HG03520 (cell line): ENCODE results near the gene ITGA7.

ENCODE experiments used
- ATAC-seq: cut with Tn5 transposase; IDR thresholded peaks from one replicate; pipeline ENCODE4 v1.9.1; 2021; ENCODE audit warnings: mild to moderate bottlenecking, moderate library complexity; ENCODE audit not compliant: unreplicated experiment

Gene ITGA7

DNA sequence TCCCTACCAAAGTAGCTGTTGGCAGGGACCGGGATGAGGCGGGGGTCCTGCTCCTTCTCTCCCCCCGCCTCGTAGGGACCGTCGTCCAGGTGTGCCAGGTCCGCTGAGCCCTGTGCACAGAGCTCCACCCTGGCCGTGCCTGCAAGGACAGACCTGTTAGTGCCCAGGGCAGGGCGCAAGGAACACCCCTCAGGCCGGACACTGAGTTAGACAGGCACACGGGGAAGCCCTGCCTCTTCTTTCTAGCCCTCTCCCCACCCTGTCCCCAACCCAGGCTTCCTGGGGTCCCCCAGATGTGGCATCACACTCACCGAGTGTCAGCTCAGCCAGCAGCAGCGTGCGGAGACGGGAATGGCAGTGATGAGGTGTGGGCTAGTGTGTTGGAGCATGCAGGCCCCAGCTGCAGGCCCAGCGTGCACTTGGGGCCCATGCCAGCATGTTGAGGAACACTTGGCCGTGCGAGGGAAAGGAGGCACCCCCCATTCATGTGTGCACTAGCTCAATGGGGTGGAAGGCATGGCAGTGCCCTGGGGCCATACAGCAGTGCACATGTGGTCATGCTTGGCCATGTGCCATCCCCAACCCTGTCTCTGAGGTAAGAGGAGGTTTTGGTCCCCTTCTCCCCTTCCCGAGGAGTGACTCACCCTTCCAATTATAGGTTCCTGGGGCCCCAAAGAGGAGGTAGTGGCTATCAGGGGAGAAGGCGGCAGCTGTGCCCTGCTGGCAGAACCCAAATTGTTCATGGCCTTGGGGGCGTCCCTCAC lies 7.3 kb downstream of the ITGA7 start:
- ATAC-seq: no peak

DNA sequence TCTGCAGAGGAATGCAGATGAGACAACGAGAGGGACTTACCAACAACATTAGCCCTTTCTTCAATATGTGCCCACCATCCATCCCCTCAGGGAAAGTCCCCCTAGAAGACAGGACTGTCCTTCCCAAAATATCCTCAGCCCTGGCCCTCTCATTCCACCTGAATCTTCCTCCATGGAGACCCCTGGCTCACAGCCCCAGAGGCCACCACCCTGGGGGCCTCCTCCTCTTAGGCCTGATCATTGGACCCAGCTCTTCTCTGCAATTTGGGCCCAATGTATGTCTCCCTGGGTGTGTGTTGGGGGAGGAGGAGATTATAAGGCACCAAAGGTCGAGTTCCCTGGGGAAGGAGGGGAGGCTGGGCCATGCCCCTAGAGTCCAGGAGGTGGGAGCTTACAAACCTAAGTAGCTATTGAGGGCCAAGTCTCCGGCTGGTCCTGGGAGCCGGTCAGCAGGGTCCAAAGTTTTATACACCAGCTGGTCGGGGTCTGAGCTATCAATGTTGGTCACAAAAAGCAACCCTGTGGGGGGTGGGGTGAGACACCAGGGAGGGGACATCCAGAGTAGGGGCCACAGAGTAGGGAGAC lies 8.1 kb downstream of the ITGA7 start:
- ATAC-seq: no peak

DNA sequence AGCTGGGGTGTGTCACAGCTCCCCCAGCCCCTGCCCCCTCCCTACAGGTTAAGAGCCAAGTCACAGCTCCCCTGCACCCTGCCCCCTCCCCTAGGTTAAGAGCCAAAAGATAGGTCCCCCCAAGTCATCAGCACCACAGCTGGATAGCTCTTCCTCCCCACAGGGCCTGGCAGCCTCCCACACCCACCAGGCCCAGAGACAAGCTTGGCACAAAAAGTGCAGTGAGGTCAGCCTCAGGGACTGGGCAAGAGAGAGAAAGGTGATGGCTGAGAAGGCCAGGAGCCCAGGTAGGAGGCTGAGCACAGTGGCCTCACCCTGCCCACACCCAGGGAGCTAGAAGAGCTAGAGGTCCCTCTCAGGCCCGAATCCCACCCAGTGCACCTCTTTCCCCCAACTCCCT lies 8.7 kb downstream of the ITGA7 start:
- no peak for ATAC-seq

DNA sequence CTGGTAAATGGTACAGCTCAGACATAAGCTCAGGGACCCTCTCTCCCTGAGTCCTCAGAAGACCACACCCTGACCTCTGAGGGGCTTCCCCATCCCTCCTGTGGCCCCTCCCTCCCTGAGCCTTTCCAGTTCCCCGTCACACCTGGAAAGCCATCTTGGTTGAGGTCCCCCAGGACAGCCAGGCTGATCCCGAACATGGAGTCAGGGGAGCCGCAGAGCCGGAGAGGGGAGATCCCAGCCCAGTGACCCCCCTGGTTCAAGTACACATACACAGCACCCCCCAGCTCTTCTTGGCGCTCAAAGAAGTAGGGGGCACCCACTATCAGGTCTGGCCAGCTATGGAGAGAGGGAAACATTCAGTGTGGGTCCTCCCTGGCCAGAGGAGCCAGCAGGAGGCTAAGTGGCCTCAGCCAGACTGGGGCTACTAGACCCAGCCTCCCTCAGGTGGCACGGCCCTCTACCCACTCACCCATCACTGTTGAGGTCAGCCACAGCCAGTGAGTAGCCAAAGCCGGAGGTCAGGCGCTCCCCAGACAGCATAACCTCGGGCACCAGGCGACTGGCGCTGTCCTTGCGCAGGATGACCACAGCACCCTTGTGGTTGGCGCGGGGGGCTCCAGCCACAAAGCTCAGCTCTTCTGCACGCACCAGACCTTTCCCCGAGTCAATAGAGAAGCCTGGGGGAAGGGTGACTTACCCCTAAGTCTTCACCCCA lies 9.3 kb downstream of the ITGA7 start:
- ATAC-seq: no peak

DNA sequence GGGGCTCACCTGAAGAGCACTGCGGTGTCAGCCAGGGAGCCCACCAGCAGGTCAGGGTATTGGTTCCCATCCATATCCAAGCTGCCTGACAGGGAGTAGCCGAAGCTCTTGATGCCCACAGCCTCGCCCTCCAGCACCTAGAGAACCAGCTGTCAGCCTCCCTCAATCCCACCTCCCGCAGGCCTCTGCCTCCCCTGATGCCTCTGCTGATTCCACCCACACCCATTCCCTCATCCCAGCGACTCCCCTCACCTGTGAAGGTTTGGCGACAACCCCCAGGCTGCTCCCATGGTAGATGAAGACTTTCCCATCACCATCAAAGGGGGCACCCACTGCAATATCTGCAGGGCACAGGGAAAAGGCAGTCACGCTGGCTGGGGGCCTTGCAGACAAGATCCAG lies 10.0 kb downstream of the ITGA7 start:
- ATAC-seq: no peak

DNA sequence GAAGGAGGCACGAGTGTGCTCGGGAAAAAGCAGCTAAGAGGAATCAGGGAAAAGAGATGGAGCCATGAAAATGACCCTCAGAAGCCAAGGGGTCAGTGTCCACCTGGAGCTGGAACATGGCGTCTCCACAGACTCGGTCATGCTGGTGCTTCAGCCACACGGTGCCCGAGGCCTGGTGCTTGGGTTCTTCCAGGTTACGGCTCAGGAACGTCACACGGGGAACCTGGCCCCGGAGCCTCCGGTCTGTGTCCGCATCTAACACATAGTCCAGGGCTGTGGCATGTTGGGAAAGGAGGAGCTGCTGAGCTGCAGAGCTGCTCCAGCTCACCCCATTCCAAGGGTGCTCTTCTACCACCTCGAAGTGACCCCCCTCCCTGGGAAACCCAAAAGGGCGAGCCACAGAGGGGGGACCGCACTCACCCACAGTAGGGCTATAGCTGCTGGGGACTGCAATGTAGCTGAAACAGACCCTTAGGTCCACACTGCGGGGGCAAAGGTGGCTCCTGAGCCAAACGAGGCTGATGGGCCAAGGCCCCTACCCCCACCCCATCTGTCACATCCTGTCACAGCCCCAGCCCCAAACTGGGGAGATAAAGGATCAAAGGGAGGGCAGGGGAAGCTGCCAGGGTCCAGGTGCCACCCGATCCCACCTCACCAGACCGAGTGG lies 10.8 kb downstream of the ITGA7 start:
- ATAC-seq: no peak

DNA sequence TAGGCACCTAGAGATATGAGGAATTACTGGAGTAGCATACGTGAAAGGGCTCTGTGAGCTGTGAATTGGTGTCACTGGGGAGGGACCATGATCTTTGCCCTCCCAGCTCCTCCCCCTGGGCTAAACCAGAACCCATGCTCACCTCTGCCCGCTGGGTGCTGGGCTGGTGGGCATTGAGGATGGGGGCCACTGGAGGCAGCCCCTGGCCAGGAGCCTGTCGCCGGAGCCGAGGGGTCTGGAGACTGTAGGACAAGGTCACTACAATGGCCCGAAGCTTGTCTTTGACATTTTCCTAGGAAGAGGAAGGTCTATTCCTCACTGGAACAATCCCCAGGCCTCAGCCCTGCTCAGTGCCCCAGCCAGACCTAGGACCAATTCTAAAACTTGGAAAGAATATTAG lies 11.6 kb downstream of the ITGA7 start:
- no peak for ATAC-seq

DNA sequence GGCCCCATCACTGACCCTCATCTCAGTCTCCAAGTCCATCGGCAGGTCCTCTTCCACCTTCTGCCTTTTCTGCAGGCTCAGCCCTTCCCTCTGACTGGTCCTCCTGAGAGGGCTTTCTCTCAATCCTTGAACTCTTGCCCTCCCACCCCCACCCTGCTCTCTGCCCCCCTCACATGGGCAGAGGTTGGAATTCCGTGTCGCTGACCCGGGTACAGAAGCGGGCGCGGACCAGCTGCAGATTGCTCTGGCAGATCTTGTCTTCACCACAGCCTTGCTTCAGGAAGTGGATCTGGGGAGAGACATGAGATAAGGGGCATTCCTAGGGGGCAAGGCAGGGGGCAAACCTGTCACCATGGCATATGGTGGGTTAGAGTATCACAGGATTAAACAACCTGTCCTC lies 12.4 kb downstream of the ITGA7 start:
- ATAC-seq: no peak

DNA sequence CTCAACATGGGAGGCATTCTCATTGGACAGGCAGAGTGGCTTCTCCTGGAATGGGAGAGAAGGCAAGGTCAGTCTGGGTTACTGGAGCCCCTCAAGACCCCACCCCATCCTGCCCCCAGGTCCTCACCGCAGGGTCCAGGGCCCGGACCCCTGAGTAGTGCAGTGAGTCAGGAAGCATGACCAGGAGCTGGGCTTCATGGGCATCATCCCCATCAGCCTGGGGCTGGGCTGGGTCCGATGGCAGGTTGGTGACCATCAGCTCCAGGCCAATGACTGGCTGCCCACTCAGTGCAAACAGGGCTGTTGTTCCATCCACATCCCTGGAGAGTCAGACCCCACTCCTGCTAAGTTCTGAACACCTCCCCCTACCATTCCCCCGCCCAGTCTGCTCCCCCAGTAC lies 13.1 kb downstream of the ITGA7 start:
- ATAC-seq: no peak

DNA sequence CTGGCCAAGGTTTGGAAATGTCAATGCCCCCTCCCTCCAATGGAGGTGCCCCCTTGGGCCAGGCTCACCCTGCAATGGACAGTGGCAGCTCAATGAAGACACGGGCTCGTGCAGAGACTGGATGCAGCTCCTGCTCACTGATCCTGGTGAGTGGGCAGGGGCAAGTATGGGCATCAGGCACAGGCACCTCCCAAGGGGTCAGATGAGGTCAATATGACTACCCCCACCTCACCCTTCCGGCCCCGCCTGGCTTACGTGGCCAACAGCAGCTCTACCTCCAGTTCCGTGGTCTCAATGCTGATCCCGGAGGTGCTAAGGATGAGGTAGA lies 13.6 kb downstream of the ITGA7 start:
- ATAC-seq: no peak

DNA sequence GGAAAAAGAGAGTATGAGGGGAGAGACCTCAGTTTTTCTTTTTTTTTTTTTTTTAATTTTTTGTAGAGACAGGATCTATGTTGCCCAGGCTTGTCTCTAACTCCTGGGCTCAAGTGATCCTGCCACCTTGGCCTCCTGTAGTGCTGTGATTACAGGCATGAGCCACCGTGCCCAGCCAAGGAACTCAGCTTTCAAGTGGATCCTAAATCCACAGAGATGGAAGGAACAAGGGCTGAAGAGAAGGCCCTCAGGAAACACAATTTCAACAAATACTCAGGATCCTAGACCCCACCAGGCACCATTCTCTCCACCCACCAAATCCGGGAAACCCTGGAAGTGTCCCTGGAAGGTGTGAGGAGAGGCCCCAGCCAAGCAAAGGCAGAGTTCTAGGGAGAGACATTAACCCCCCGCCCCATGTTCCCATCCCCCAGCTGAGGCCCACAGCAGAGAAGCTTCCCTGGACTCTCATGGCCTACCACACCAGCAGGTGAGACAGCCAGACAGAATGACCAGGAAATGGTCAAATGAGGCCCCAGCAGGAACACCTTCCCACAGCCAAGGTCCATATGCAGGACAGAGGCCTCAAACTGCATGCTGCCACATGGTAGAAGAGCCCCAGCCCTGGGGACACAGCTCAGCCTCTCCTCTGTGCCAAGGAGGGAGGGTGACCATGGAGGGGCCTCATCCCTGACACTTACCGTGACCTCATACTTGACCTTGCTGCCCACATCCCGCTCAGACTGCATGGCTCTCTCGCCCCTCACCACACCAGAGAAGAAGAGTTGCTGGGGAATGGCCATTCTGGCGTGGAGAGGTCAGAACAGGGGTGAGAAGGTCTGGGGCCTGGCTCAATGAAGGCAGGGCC lies 14.1 kb downstream of the ITGA7 start:
- no peak for ATAC-seq

DNA sequence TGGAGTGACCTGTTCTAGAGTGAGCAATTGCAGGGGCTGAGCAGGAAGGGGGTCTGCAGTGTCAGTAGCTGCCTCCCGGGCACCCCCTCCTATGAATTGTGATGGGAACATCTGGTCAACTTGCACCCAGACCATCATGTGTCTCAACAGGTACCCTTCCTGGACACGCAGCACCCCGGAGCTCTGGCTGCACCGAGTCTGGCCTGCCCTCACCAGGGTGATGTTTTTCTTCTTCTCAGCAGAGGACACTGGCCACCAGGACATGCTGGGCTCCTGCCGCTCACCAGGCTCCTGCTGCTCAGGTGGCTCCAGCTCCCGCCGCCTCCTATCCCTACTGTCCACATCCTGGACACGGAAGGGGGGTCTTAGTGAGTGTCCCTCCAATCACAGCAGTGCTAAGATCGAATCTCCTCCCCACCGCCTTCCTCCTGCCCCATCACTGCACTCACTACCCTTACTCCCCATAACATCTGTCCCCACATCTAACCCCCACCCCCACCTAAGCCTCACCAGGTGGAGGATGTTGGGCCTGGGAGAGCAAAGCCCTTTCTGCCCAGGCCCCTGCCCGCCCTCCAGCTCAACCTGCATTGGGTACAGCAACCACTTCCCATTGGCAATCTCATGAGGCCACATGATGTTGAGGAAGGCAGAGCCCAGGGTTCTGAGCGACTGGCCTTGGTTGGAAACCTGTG lies 14.9 kb downstream of the ITGA7 start:
- no peak for ATAC-seq

DNA sequence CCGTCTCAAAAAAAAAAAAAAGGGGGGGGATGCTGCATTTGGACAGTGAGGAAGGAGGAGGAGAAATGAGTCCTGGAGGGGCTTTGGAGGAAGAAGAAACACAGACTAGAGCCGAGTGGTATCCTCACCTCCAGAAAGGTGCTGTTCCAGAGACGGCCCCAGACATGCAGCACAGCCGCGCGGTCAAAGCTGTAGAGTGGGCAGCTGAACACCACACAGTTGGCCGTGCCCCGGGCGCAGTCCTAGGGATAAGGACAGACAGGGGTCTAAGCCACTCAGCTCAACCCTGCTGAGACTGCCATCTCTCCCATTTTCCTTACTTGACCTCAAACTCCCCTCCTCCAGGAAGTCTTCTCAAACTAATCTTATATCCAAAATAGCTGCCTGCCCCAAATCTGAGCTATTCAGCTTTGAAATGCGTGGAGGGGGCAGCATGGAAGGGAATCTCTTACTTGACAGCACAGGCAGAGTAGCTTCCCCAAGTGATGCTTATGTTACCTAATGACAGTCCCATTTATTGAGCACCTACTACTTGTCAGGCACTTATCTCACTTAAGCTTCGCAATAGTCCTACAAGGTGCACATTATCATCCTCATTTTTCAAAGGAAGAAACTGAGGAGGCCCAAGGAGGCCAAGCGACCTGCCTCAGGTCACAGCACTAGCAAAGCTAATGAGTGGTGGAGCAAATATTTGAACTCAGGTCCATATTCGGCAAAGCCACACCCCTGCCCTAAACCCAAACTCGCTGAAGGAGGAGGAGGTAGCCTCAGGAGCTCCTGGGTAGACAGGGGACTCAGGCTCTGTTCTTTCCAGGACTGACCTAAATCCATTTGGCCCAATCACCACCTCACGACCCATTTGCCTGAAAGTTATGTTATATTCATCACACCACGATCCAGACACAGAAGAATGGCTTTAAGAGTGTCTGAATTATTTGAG lies 18.7 kb downstream of the ITGA7 start:
- no peak for ATAC-seq

DNA sequence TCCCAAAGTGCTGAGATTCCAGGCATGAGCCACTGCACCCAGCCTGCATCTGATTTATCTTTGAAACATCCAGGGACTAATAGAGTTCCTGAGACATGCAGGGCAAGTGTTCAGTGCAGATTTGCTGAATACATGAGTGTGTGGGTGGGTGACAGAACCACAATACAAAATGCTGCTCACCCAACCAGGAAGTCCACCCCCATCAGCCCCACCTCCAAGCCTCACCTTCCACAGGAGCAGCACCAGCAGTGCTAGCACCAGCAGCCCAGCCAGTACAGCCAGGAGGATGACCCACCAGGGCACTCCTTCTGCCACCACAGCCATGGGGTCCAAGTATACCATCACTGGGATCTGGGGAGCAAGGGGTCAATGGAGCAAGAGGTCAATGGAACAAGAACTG lies 20.0 kb downstream of the ITGA7 start:
- ATAC-seq: peak; percentile 60

DNA sequence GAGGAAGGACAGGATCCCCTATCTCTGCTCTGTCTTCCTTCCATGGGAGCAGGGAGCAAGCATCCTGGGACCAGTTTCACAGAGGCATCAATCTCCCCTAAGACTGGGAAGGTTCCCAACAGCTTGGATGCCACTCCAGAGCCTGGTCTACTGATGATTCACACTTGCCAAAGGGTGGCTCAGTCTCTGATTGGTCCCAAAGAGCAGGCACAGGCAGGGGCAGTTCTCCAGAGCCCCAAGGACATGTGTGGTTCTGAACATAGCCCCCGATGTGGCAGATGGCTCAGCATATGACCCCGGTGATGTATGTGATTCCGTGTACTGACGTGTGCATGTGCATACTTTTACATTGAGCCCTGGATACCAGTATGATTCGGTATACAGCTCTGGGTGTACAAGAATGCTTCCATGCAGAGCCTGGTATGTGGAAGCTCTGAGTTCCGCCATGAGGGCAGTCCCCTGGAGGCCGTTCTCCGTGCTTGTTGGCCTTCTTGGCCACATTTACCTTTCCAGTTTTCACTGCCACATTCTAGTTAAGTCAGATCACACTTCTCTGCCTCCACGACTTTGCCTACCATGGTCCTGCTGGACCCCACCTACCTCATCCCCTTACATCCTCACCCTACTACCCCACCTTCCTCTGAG lies 21.2 kb downstream of the ITGA7 start:
- no peak for ATAC-seq

DNA sequence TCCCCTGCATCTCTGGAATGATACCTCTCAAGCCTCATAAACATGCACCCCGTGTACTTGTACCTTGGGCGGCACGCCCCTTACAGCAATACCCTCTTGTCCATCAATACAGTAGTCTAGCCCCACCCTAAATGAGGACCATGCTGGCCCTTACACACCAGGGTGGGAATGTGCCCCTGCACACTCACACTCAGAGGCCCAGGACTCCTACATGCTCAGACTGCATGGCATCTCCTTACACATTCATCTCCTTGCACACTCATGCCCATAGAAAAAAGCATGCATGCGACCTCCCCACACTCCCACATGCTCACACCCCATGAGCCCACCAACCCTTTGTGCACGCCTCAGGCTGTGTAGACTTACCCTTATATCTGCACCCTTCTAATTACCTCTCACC lies 22.0 kb downstream of the ITGA7 start:
- no peak for ATAC-seq

DNA sequence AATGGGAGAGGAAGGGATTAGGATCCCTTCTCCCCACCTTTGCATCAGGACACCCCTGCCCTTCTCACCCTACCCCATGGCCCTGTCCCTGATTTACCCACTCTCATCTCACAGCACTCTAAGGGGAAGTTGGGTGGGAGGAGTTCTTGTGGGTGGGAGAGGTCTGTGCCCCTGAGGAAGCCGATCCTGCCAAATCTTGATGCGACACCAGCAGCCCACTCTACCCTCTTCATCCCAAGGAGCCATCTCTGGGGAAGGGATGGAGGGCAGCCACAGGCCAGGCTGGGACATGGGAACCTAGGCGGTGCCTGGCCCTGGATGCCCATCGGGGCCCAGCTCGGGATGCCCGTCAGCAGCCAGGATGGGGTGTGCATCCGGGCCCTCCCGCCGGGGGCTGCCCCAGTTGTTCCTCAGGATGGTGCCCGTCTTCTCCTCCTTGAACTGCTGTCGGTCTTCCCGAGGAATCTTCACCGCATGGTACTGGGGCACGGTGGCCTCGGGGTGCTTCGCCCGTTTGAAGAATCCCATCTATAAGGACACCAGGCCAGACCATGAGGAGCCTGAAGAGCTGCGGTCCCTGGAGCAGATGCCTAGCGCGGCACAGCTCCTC lies 22.8 kb downstream of the ITGA7 start:
- no peak for ATAC-seq

DNA sequence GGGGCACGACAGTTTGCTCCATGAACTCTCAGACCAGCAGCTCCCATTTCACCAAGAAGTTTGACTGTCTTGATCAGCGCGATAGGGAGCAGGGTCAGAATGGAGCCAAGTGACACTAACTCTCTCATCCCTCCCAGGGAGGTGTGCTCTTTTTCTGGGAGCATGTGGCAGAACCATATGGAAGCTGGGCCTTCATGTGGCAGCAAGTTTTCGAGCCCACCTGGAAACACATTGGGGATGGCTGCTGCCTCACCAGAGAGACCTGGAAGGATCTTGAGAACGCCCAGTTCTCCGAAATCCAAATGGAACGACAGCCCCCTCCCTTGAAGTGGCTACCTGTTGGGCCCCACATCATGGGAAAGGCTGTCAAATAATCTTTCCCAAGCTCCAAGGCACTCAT lies 24.0 kb downstream of the ITGA7 start:
- ATAC-seq: no peak
